C1 segment of cervical spinal cord (tissue), 14 donors: ENCODE results near the gene ARGLU1.

Experiments
- DNase-seq, 14 donors: peaks; one replicate each; lab custom pipeline; 2025; lab: John Stamatoyannopoulos, UW

The ARGLU1 gene

GRCh38 chr13:106526738-106527444 lies 41.0 kb downstream of the ARGLU1 start:
- DNase-seq: no peak

GRCh38 chr13:106525865-106526264 lies 42.1 kb downstream of the ARGLU1 start:
- DNase-seq: no peak

- DNase-seq: no peak
Measured at GRCh38 chr13:106524108-106524507, 43.8 kb downstream of the ARGLU1 start.

GRCh38 chr13:106523576-106523975 lies 44.4 kb downstream of the ARGLU1 start:
- peak in 1 of 14 donors; percentile 60 for DNase-seq

GRCh38 chr13:106522898-106523525 lies 44.9 kb downstream of the ARGLU1 start:
- no peak for DNase-seq

- DNase-seq: no peak
Measured at GRCh38 chr13:106522112-106522705, 45.7 kb downstream of the ARGLU1 start.

GRCh38 chr13:106521095-106521799 lies 46.7 kb downstream of the ARGLU1 start:
- DNase-seq: no peak

GRCh38 chr13:106520251-106521054 lies 47.5 kb downstream of the ARGLU1 start:
- peak in 1 of 14 donors; percentile 10 for DNase-seq

GRCh38 chr13:106518512-106518911 lies 49.4 kb downstream of the ARGLU1 start:
- no peak for DNase-seq

- no peak for DNase-seq
Measured at GRCh38 chr13:106517109-106517847, 50.7 kb downstream of the ARGLU1 start.

GRCh38 chr13:106515635-106516254 lies 52.2 kb downstream of the ARGLU1 start:
- DNase-seq: no peak

- no peak for DNase-seq
Measured at GRCh38 chr13:106514928-106515634, 52.9 kb downstream of the ARGLU1 start.

GRCh38 chr13:106513025-106513983 lies 54.6 kb downstream of the ARGLU1 start:
- peak in 1 of 14 donors; percentile 5 for DNase-seq

GRCh38 chr13:106507560-106508274 lies 60.2 kb downstream of the ARGLU1 start:
- DNase-seq: peak in 6 of 14 donors; percentile 9 to 40 (median 30)

- DNase-seq: no peak
Measured at GRCh38 chr13:106506286-106506685, 61.7 kb downstream of the ARGLU1 start.

- no peak for DNase-seq
Measured at GRCh38 chr13:106505732-106506131, 62.2 kb downstream of the ARGLU1 start.

GRCh38 chr13:106505295-106505694 lies 62.6 kb downstream of the ARGLU1 start:
- DNase-seq: no peak
